GM12874 (cell line): ENCODE measurements around the gene CCNK.

ENCODE experiments used
- TF ChIP-seq, protein P1 (sequence below): IDR thresholded peaks from 2 replicates; pipeline ENCODE4 v1.5.1; 2011; ENCODE audit warnings: low read depth, mild to moderate bottlenecking, control low read depth, low read length, moderate library complexity; ENCODE audit not compliant: insufficient read depth

Gene CCNK

DNA sequence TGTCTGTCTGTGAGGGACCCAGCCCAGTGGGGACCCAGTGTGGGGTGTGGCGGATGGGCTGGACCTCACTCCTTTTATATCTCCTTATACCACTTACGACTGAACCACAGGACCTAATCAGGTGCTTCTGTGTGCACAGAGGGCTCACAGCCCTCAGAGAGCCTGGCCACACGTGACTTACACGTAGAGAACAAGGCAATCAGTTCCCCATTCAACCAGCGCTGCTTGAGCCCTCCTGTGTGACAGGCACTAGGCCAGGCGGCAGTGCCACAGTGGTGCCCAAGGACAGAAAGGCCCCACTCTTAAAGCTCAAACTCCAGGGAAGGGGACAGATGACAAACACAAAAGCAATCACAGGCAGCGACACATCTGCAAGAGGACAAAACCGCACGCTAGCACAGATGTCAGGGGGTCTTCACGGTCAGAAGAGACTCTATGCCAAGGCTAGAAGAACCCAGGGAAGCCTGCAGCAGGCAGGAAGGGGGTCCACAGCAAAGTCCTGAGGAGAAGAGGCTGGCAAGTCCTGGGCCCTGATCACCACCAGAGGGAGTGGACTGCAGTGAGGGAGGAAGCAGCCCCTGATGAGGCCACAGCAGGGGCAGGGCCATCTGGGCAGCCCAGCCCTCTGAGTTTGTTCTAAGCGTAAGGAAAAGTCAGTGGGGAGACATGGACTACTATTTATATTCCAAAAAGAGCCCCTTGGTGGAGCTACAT lies 39.9 kb upstream of the CCNK start:
- TF ChIP-seq, protein P1, sequence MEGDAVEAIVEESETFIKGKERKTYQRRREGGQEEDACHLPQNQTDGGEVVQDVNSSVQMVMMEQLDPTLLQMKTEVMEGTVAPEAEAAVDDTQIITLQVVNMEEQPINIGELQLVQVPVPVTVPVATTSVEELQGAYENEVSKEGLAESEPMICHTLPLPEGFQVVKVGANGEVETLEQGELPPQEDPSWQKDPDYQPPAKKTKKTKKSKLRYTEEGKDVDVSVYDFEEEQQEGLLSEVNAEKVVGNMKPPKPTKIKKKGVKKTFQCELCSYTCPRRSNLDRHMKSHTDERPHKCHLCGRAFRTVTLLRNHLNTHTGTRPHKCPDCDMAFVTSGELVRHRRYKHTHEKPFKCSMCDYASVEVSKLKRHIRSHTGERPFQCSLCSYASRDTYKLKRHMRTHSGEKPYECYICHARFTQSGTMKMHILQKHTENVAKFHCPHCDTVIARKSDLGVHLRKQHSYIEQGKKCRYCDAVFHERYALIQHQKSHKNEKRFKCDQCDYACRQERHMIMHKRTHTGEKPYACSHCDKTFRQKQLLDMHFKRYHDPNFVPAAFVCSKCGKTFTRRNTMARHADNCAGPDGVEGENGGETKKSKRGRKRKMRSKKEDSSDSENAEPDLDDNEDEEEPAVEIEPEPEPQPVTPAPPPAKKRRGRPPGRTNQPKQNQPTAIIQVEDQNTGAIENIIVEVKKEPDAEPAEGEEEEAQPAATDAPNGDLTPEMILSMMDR = no peak

DNA sequence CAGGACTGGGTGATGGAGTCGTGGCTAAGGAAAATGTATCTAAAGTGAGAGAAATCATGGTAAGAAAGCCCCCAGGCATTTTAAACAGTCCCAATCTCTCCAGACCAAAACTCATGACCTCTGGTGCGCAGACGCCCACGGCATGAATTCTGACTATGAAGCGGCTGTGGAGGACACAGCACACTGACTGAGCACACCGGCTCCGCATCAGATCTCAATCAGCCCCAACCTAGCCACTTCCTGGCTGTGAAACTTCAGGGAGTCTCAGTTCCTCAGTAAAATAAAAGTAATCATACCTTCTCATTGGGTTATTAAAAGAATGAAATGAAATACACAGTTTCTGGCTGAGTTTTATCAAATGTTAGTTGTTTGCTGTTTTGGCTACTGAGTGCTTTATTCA lies 39.3 kb upstream of the CCNK start:
- TF ChIP-seq, protein P1 = no peak

DNA sequence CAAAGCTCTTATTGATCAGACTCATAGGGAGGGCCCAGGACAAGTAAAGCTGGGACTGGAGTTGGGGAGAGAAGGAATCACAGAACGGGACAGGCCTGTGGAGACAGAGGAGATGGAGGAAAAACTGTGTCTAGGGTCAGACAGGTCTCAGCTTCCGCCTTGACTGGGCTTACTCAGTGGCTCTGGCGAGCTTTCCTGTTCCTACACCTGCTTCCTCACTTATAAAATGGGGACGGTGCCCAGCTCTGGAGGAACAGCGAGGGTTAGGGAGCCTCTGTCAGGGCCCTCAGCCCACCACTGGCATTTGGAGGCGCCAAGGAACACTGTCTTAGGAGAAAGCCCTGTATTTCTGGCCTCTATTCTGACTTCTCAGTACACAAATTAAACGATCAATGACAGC lies 35.3 kb upstream of the CCNK start:
- TF ChIP-seq, protein P1 = no peak

DNA sequence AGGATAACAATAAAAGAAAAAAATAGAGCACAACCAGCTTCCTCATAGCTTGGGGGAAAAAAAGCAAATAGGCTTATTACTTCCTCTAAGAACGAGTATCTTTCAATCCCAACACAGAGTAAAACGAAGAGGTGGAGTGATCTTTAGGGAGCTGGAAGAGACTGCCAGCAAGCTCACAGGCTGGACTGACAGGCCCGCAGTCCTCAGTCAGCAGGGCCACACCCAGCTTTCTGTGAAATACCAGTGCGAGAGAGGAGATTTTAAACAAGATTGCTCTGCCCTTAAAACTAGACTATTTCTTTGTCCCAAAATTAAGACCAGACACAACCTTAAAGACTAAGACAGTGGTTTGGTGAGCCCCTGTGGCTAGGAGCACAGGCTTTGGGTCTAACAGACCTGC lies 33.5 kb upstream of the CCNK start:
- TF ChIP-seq, protein P1 = no peak

DNA sequence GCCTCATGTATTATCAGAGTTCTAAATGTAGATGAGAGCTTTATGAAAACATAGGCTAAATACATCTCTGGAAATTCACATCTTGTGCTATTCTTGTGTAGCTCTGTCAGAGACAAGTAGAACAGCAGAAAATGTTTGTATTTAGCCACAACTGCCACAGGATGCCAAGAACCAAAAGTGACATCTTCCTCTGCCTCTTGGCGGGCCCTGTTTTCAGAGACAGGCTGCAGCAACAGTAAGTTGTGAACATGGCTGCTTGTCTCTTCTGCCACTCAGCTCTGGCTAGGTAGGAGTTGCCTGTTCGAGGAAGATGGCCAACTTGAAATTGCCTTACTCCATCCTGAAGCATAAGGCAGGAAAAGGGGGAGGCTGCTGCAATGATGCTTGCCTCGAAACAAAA lies 30.9 kb upstream of the CCNK start:
- TF ChIP-seq, protein P1 = no peak

DNA sequence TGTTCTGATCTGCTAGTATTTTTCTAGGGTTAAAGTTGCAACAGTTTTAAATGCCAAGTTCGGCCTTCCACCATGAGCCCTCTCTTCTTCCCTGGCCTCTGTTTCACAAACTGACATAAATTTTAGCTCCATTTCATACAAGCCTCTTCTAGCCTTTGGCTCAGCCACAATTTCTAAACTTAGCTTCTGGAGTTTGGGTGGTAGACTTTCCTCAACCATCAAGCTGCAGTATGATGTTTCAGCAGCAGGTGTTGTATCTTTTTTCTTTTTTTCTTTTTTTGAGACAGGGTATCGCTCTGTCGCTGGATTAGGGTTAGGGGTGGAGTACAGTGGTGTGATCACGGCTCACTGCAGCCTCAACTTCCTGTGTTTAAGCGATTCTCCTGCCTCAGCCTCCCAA lies 30.0 kb upstream of the CCNK start:
- TF ChIP-seq, protein P1 = no peak

DNA sequence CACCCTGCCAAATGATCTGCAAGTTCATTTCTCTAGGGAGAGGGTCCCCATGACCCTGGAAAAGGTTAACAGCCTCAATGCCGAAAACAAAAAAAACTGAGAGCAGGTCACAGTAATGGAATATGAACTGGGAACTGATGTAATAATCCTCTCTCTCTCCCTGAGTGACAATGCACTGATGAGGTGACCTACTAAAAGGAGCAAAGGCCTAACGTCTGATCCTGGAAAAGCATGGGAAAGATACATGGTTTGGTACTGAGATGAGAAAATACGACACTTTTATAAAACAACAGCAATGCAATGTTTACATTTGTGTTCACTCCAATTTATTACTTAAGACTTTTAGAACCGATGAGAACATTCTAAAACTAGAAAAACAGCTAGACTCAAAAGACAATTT lies 28.2 kb upstream of the CCNK start:
- TF ChIP-seq, protein P1 = no peak
